Esophagus squamous epithelium (tissue), 5 donors: ENCODE results near the gene LONRF3. TPM values are rescaled to one million over a fixed set of nuclear protein-coding genes. Genes with fewer than 3 reads are reported as not detected.
A peak's percentile ranks its signal among the peaks of the same experiment; 100 is the strongest.

Experiments used
- DNase-seq: peaks from one replicate; lab custom pipeline; 2025; lab: John Stamatoyannopoulos, UW
- H3K27ac ChIP-seq, 4 donors: fragments of 200-600 bp; sonication (generic); one replicate each; pipeline ENCODE4 v1.5.1; 2016 to 2019; ENCODE audit warnings: mild to moderate bottlenecking in 1 of 4
- H3K27me3 ChIP-seq, 4 donors: fragments of 200-600 bp; sonication (generic); 1 replicate in 3 of 4; 2 replicates in 1 of 4; pipeline versions ENCODE4 v1.5.1 to v1.6.0; 2017 to 2021; ENCODE audit warnings: antibody characterized with exemption in 1 of 4
- H3K36me3 ChIP-seq, 3 donors: fragments of 200-600 bp; sonication (generic); one replicate each; pipeline ENCODE4 v1.5.1; 2016 to 2019
- H3K4me1 ChIP-seq, 3 donors: fragments of 200-600 bp; sonication (generic); one replicate each; pipeline ENCODE4 v1.5.1; 2017 to 2019
- H3K4me3 ChIP-seq, 4 donors: fragments of 200-600 bp; sonication (generic); 1 replicate in 3 of 4; 2 replicates in 1 of 4; pipeline ENCODE4 v1.5.1; 2016 to 2019; ENCODE audit warnings: mild to moderate bottlenecking in 2 of 4, moderate library complexity in 1 of 4
- H3K9me3 ChIP-seq, 3 donors: fragments of 200-600 bp; sonication (generic); one replicate each; pipeline ENCODE4 v1.5.1; 2016 to 2019
- CTCF ChIP-seq, 6 experiments: fragments of 450-650 bp in 4 of 6; fragments of 200-600 bp in 2 of 6; sonication (generic) in 2 of 6; IDR thresholded peaks; one replicate each; pipeline ENCODE4 v1.5.1; 2016 to 2019; ENCODE audit warnings: antibody characterized with exemption in 6 of 6, mild to moderate bottlenecking in 4 of 6, moderate library complexity in 4 of 6
- POLR2A ChIP-seq, 4 donors: fragments of 450-650 bp; IDR thresholded peaks; one replicate each; pipeline ENCODE4 v1.6.1; 2017; ENCODE audit warnings: antibody characterized with exemption in 4 of 4, mild to moderate bottlenecking in 4 of 4, moderate library complexity in 3 of 4
- whole genome bisulfite sequencing, 2 donors: methylation state at CpG; one replicate each; pipeline ENCODE4 v1.1.5; 2018; 5-methylcytosine and 5-hydroxymethylcytosine counted together
- intact Hi-C: fragments of 100-400 bp; cut with DNase I; formaldehyde crosslinking; loops from one replicate; pipeline ENCODE4 v1.15.0; 2022
- total RNA-seq, 4 donors: library from RNA; depleted of rRNA; stranded (reverse); fragments of >200 nt; gene quantifications; one replicate each; pipeline ENCODE4 v1.1.0, GENCODE V29; 2016
- donor health status: DM: yes; HTN: yes; CAD: no.

Gene LONRF3
- total RNA-seq, 4 donors from 2014 or later, result 0.27 to 4.8 (median 1.2) TPM

DNA sequence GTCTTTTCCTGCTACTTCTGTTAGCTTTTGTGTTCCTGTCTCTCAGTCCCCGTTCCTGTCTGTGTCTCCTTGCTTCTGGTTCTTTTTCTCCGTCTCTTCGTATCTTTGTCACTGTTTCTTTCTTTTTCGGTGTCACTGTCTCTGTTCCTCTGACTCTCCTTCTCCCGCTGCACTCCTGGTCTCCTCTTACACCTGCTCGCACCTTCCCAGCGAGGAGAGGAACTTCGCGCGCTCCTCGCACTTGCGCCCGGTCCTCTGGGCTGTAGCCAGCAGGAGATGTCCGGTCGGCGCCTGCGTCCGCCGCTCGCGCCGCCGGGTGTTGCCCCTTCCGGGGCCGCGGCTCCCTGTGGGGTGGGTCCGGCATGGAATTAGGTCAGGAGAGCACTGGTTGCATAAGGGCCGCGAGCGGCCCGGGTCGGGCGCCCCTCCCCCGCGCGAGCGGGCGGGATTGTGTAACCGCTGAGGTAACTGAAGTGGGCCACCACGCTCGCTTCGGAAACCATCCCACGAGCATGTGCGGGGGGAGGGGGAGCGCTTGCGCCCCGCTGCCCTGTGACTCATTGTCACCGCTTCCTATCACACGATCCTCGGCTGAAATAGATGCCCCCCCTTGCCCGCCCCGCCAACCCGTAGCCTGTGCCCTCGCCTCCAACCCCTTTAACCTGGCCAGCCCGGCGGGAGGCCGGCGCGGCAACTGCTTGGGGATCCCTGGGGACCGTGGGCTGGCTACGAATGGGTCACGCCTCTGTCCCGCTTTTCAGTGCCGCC lies 1.6 kb downstream of the LONRF3 start:
- intact Hi-C loops, result no loop called here
- WGBS, 2 donors, result 1 to 36% methylated on average over 11 to 18 of the region's 64 CpGs
- no peak for TF ChIP-seq CTCF (IDR thresholded peaks at IDR 0.05)
- TF ChIP-seq POLR2A (IDR thresholded peaks at IDR 0.05), result no peak

GRCh38 chrX:118976599-118977340 lies 2.4 kb downstream of the LONRF3 start:
- 14 to 39% methylated on average over 3 to 4 of the region's 17 CpGs for WGBS, 2 donors
- intact Hi-C loops, result no loop called here
- H3K27me3 ChIP-seq, result peaks cover 0 to 36% (median 0%) of the 10 kb centered on the region in 4 donors
- peaks cover 0 to 41% (median 0%) of the 10 kb centered on the region in 3 donors for H3K4me1 ChIP-seq
- peak overlapping the region; percentile 32 to 73 (median 52) for H3K4me3 ChIP-seq
- peak overlapping the region in 3 of 4 donors; percentile 64 to 85 (median 79) for H3K27ac ChIP-seq
- TF ChIP-seq CTCF (IDR thresholded peaks at IDR 0.05) (no peak), POLR2A (IDR thresholded peaks at IDR 0.05) (no peak)
- DNase-seq, result no peak
- no peaks in the 10 kb centered on the region for H3K36me3 ChIP-seq
- no peaks in the 10 kb centered on the region for H3K9me3 ChIP-seq

More for the DNA sequence above, 1.6 kb downstream of the LONRF3 start:
- Histone ChIP-seq H3K9me3 (no peaks in the 10 kb centered on the region), H3K36me3 (no peaks in the 10 kb centered on the region), H3K27ac (peak overlapping the region in 3 of 4 donors; percentile 64 to 85 (median 79)), H3K27me3 (peaks cover 0 to 41% (median 0%) of the 10 kb centered on the region in 4 donors), H3K4me1 (peaks cover 0 to 41% (median 0%) of the 10 kb centered on the region in 3 donors), H3K4me3 (peak overlapping the region; percentile 32 to 73 (median 52))
- DNase-seq, result no peak

DNA sequence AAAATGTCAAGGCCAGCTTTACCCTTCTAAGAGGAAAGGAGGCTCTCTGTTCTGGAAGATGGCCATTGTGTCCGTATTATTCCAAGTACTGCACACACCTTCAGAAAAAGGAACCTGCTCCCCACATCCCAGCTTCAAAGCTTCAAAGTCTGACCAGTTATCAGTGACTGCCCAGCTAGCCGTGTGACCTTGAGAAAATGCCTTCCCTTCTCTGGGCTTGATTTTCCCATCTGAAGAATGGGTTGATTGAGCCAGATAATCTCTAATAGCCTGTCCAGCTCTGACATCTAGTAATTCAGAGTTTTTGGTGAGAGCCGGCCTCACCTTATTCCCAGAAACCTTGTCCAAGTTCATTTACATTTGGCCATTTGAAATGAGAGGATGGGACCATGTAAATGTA lies 3.0 kb downstream of the LONRF3 start:
- peaks cover 0 to 29% (median 0%) of the 10 kb centered on the region in 4 donors for H3K27me3 ChIP-seq
- peaks cover 0 to 41% (median 0%) of the 10 kb centered on the region in 3 donors for H3K4me1 ChIP-seq
- no peaks in the 10 kb centered on the region for H3K36me3 ChIP-seq
- no peak for DNase-seq
- no peaks in the 10 kb centered on the region for H3K9me3 ChIP-seq
- intact Hi-C loops, result no loop called here
- H3K4me3 ChIP-seq, result no peak overlapping the region
- no peak overlapping the region for H3K27ac ChIP-seq
- TF ChIP-seq CTCF (IDR thresholded peaks at IDR 0.05) (no peak), POLR2A (IDR thresholded peaks at IDR 0.05) (no peak)
- 74% methylated on average over 3 of the region's 3 CpGs; no CpG with 5 or more reads in 1 of the 2 donors for WGBS, 2 donors

DNA sequence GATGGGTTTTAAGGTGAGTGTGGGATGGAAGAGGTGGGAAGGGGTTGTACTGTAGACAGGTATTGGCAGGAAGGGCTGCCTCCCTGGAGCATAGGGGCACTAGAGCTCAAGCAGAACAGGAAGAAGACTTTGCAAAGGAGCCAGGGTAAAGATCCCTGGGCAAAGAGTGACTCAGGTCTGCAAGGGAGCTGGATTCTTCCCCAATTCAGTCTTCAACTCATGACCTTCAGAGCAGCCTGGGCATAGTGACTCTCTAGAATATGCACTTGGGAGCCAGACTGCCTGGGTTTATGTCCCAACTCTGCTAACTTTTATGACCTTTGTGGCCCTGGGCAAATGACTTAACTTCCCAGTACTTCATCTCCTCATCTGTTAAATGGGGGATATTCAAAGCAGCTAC lies 4.0 kb downstream of the LONRF3 start:
- no peak overlapping the region for H3K4me3 ChIP-seq
- H3K4me1 ChIP-seq, result peaks cover 0 to 38% (median 0%) of the 10 kb centered on the region in 3 donors
- no peaks in the 10 kb centered on the region for H3K36me3 ChIP-seq
- no peaks in the 10 kb centered on the region for H3K9me3 ChIP-seq
- H3K27me3 ChIP-seq, result peaks cover 0 to 19% (median 0%) of the 10 kb centered on the region in 4 donors
- TF ChIP-seq POLR2A (IDR thresholded peaks at IDR 0.05), result no peak
- TF ChIP-seq CTCF (IDR thresholded peaks at IDR 0.05), result no peak
- intact Hi-C loops, result no loop called here
- DNase-seq, result no peak
- H3K27ac ChIP-seq, result no peak overlapping the region

- DNase-seq, result no peak
- TF ChIP-seq POLR2A (IDR thresholded peaks at IDR 0.05) (no peak), CTCF (IDR thresholded peaks at IDR 0.05) (no peak)
- intact Hi-C loops, result no loop called here
- Histone ChIP-seq H3K27ac (no peak overlapping the region), H3K9me3 (no peaks in the 10 kb centered on the region), H3K27me3 (no peaks in the 10 kb centered on the region), H3K36me3 (no peaks in the 10 kb centered on the region), H3K4me1 (peaks cover 0 to 15% (median 0%) of the 10 kb centered on the region in 3 donors), H3K4me3 (no peak overlapping the region)
- 67 to 75% methylated on average over 1 of the region's 1 CpG for WGBS, 2 donors
These were observed 6.3 kb downstream of the LONRF3 start for GRCh38 chrX:118980761-118981160.
